UCSD-AML1 (cell line): ENCODE data around the gene DNMT3L.
"Not testable (repeated sequence)": the region's sequence is repeated elsewhere in the genome, so short reads cannot be mapped to it uniquely, and the experiment has no call there.

Experiments used
- DNase-seq: peaks from one replicate; lab custom pipeline; 2025; ENCODE audit not compliant: unreplicated experiment; lab: John Stamatoyannopoulos, UW

The DNMT3L gene

GRCh38 chr21:44199448-44199847 is 62.2 kb downstream of the DNMT3L start:
- no peak for DNase-seq

GRCh38 chr21:44197156-44197516 is 64.6 kb downstream of the DNMT3L start:
- not testable (repeated sequence) for DNase-seq
